ENCODE data around the gene NGB. TPM values are rescaled to one million over a fixed set of nuclear protein-coding genes. Genes with fewer than 3 reads are reported as not detected.

Gene NGB
- total and polyA plus RNA-seq, 7 experiments from 2014 or later = not detected

DNA sequence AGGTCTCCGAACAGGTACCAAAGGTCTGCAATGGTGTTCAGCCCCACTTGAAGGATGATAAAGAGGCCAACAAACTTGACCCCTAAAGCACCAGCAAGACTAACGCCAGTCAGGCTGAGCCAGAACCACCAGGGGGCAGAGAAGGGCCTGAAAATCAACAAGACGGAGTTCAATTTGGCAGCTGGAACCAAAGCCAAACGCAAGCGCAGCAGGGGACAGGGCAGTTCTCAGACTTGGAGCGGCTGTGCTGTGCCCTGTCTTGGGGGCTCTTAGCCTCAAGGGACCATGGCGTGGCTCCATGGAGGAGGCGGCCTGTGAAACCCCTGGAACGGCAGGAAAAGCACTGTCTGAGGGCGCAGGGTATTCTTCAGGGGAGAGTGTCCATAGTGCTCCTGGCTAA is 30.1 kb upstream of the NGB start:
- POLR2A ChIA-PET = no interaction called here
- no peak overlapping the region for H3K27ac Mint-ChIP-seq
- peak in 8 of 9 donors; percentile 23 to 64 (median 40) for DNase-seq

DNA sequence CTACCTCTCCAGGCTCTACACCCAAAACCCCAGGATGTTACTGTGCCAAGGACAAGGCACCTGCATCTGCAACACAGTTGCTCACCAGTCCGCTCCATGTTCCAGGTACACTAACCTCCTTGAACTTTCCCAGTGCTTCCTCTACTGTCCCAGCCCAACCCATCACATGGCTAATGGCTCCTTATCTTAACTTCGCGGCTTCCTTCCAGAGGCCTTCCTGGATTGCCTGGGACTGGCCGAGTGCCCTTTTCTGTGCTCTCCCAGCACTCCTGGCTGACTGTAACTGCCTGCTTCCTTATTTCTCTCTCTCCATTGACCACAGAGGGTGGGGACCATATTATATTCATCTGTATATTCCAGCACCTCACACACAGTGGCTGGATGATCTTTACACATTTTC is 28.8 kb upstream of the NGB start:
- H3K4me1 Mint-ChIP-seq = peaks cover 0 to 15% (median 0%) of the 10 kb centered on the region in 7 donors
- H3K4me3 Mint-ChIP-seq = no peak overlapping the region
- intact Hi-C loops (cut with micrococcal nuclease) = loop anchor here (5.0 to 10.0 kb wide), 4 partner anchors 158 to 1298 kb away; partner anchors contain the start of genes AHSA1 (in 1 of the 2) and VIPAS39 (in 1 of the 2)
- H3K27ac ChIP-seq (ENCODE audit: low read depth, low read length) = no peak overlapping the region
- no peaks in the 10 kb centered on the region for H3K27me3 ChIP-seq (ENCODE audit: control insufficient read depth in 2 of 2, insufficient read depth in 2 of 2, low read length in 2 of 2)
- H3K9me3 ChIP-seq (ENCODE audit: control insufficient read depth in 2 of 3, low read length in 3 of 3) = no peaks in the 10 kb centered on the region
- no peaks in the 10 kb centered on the region for H3K4me1 ChIP-seq (ENCODE audit: control insufficient read depth in 2 of 2, insufficient read depth in 2 of 2, low read length in 2 of 2)
- ChIA-PET CTCF (interaction anchor here (1.5 kb wide), 2 partner anchors 14 to 16 kb away, joined by 3 to 6 read pairs; no protein-coding TSS in a partner anchor), POLR2A (no interaction called here)
- ATAC-seq (no peak), DNase-seq (no peak)
- no peaks in the 10 kb centered on the region for H3K9me3 Mint-ChIP-seq
- no peaks in the 10 kb centered on the region for H3K27me3 Mint-ChIP-seq
- no peak overlapping the region for H3K4me3 ChIP-seq (ENCODE audit: low read length)
- H3K27ac Mint-ChIP-seq = no peak overlapping the region
- H3K36me3 ChIP-seq (ENCODE audit: control insufficient read depth in 2 of 3, insufficient read depth in 3 of 3, low read length in 3 of 3) = no peaks in the 10 kb centered on the region
- H3K36me3 Mint-ChIP-seq = peaks cover 0 to 35% (median 13%) of the 10 kb centered on the region in 5 donors

More for the DNA sequence above, 30.1 kb upstream of the NGB start:
- CTCF ChIA-PET = interaction anchor here (1.6 kb wide), 1 partner anchor 15 kb away, joined by 4 read pairs; no protein-coding TSS in a partner anchor
- no peaks in the 10 kb centered on the region for H3K9me3 Mint-ChIP-seq
- H3K27ac ChIP-seq (ENCODE audit: low read depth, low read length) = no peak overlapping the region
- no peaks in the 10 kb centered on the region for H3K36me3 ChIP-seq (ENCODE audit: control insufficient read depth in 2 of 3, insufficient read depth in 3 of 3, low read length in 3 of 3)
- H3K4me3 Mint-ChIP-seq = no peak overlapping the region
- peaks cover 0 to 15% (median 0%) of the 10 kb centered on the region in 7 donors for H3K4me1 Mint-ChIP-seq
- no peak overlapping the region for H3K4me3 ChIP-seq (ENCODE audit: low read length)
- peak; percentile 62 for ATAC-seq
- H3K36me3 Mint-ChIP-seq = peaks cover 0 to 35% (median 12%) of the 10 kb centered on the region in 5 donors
- no peaks in the 10 kb centered on the region for H3K27me3 ChIP-seq (ENCODE audit: control insufficient read depth in 2 of 2, insufficient read depth in 2 of 2, low read length in 2 of 2)
- intact Hi-C loops (cut with micrococcal nuclease) = loop anchor here (1.0 to 10.0 kb wide), 5 partner anchors 15 to 1296 kb away; partner anchors contain the start of genes AHSA1 (in 1 of the 2) and VIPAS39 (in 1 of the 2)
- no peaks in the 10 kb centered on the region for H3K27me3 Mint-ChIP-seq
- no peaks in the 10 kb centered on the region for H3K9me3 ChIP-seq (ENCODE audit: control insufficient read depth in 2 of 3, low read length in 3 of 3)
- H3K4me1 ChIP-seq (ENCODE audit: control insufficient read depth in 2 of 2, insufficient read depth in 2 of 2, low read length in 2 of 2) = no peaks in the 10 kb centered on the region

DNA sequence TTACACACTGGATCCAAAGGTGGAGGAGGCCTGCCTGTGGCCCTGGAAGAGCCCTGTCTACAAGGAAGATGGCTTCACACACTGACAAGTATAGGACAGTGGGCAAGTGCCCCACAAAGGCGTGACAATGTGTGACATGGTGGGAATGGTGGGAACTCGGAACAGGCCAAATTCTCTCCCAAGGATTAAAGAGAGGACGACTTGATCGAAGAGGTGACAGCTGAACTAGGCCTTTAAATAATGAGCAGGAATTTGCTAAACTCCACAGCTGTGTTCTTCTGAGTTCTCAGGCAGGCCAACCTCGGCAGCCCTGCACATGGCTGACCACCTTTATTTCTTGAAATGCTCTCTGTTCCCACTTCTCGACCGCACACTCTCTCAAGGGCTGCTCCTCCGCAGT is 25.9 kb upstream of the NGB start:
- Histone ChIP-seq H3K9me3 (ENCODE audit: control insufficient read depth in 2 of 3, low read length in 3 of 3) (no peaks in the 10 kb centered on the region), H3K27me3 (ENCODE audit: control insufficient read depth in 2 of 2, insufficient read depth in 2 of 2, low read length in 2 of 2) (no peaks in the 10 kb centered on the region), H3K4me3 (ENCODE audit: low read length) (no peak overlapping the region), H3K4me1 (ENCODE audit: control insufficient read depth in 2 of 2, insufficient read depth in 2 of 2, low read length in 2 of 2) (no peaks in the 10 kb centered on the region), H3K36me3 (ENCODE audit: control insufficient read depth in 2 of 3, insufficient read depth in 3 of 3, low read length in 3 of 3) (no peaks in the 10 kb centered on the region), H3K27ac (ENCODE audit: low read depth, low read length) (no peak overlapping the region)
- ATAC-seq (no peak), DNase-seq (no peak)
- CTCF ChIA-PET = no interaction called here
- Mint-ChIP-seq H3K9me3 (no peaks in the 10 kb centered on the region), H3K36me3 (peaks cover 0 to 31% (median 13%) of the 10 kb centered on the region in 5 donors), H3K27me3 (no peaks in the 10 kb centered on the region), H3K4me1 (peaks cover 0 to 2% (median 0%) of the 10 kb centered on the region in 7 donors), H3K4me3 (no peak overlapping the region), H3K27ac (peak overlapping the region in 1 of 9 donors; percentile 4)
- POLR2A ChIA-PET = no interaction called here
- intact Hi-C loops (cut with micrococcal nuclease) = no loop called here

DNA sequence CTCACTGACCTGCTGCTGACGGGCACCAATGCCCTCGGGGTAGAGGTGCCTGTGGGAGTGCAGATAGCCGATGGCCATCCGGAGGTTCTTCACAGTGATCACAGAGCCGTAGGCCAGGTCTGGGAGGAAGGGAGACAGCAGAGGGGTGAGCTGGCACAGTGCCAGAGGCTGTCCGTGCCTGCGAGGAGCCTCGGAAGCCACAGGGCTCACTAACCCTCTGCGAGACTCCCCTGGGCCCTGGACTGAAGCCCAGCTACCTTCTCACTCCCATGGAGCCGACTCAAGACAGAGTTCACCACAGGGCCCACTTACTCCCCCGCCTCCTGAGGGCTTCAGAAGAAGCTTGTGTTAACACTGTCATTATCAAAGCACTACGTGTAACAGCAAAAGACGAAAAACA is 25.1 kb upstream of the NGB start:
- Mint-ChIP-seq H3K36me3 (peaks cover 0 to 31% (median 13%) of the 10 kb centered on the region in 5 donors), H3K4me1 (peaks cover 0 to 2% (median 0%) of the 10 kb centered on the region in 7 donors), H3K27me3 (no peaks in the 10 kb centered on the region), H3K9me3 (no peaks in the 10 kb centered on the region), H3K27ac (no peak overlapping the region), H3K4me3 (no peak overlapping the region)
- H3K9me3 ChIP-seq (ENCODE audit: control insufficient read depth in 2 of 3, low read length in 3 of 3) = no peaks in the 10 kb centered on the region
- no peak overlapping the region for H3K27ac ChIP-seq (ENCODE audit: low read depth, low read length)
- no peaks in the 10 kb centered on the region for H3K36me3 ChIP-seq (ENCODE audit: control insufficient read depth in 2 of 3, insufficient read depth in 3 of 3, low read length in 3 of 3)
- H3K4me3 ChIP-seq (ENCODE audit: low read length) = no peak overlapping the region
- ATAC-seq (no peak), DNase-seq (no peak)
- CTCF ChIA-PET = no interaction called here
- POLR2A ChIA-PET = interaction anchor here (0.5 kb wide), 1 partner anchor 13 kb away, joined by 3 read pairs; no protein-coding TSS in a partner anchor
- intact Hi-C loops (cut with micrococcal nuclease) = no loop called here
- H3K4me1 ChIP-seq (ENCODE audit: control insufficient read depth in 2 of 2, insufficient read depth in 2 of 2, low read length in 2 of 2) = no peaks in the 10 kb centered on the region
- no peaks in the 10 kb centered on the region for H3K27me3 ChIP-seq (ENCODE audit: control insufficient read depth in 2 of 2, insufficient read depth in 2 of 2, low read length in 2 of 2)

DNA sequence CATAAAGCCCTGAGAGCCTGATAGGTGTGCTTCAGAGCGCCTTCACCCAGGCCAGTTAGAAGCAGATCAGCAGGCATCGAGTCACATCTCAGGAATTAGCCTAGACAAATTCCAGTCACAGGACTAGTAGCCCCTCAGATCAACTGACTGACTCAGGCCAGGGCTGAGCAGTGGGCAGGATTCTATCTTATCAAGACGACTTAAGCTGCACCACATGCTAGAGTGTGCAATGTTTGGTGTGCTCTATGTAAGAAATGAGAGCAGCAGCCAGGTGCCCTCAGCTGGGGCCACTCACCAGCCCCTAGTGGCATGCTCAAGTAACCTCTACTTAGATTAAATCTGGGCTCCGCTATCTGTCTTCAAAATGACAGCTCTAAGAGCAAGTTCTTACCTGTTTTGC is 19.7 kb upstream of the NGB start:
- peaks cover 0 to 31% (median 15%) of the 10 kb centered on the region in 5 donors for H3K36me3 Mint-ChIP-seq
- Histone ChIP-seq H3K36me3 (ENCODE audit: control insufficient read depth in 2 of 3, insufficient read depth in 3 of 3, low read length in 3 of 3) (no peaks in the 10 kb centered on the region), H3K27ac (ENCODE audit: low read depth, low read length) (no peak overlapping the region), H3K9me3 (ENCODE audit: control insufficient read depth in 2 of 3, low read length in 3 of 3) (no peaks in the 10 kb centered on the region), H3K27me3 (ENCODE audit: control insufficient read depth in 2 of 2, insufficient read depth in 2 of 2, low read length in 2 of 2) (no peaks in the 10 kb centered on the region), H3K4me3 (ENCODE audit: low read length) (no peak overlapping the region), H3K4me1 (ENCODE audit: control insufficient read depth in 2 of 2, insufficient read depth in 2 of 2, low read length in 2 of 2) (no peaks in the 10 kb centered on the region)
- intact Hi-C loops (cut with micrococcal nuclease) = no loop called here
- no peak for DNase-seq
- H3K4me1 Mint-ChIP-seq = peaks cover 0 to 2% (median 0%) of the 10 kb centered on the region in 7 donors
- ATAC-seq = no peak
- H3K27ac Mint-ChIP-seq = peak overlapping the region in 1 of 9 donors; percentile 33
- H3K4me3 Mint-ChIP-seq = no peak overlapping the region
- no peaks in the 10 kb centered on the region for H3K9me3 Mint-ChIP-seq
- POLR2A ChIA-PET = interaction anchor here (0.5 kb wide), 1 partner anchor 128 kb away, joined by 3 read pairs; no protein-coding TSS in a partner anchor
- CTCF ChIA-PET = no interaction called here
- H3K27me3 Mint-ChIP-seq = no peaks in the 10 kb centered on the region

DNA sequence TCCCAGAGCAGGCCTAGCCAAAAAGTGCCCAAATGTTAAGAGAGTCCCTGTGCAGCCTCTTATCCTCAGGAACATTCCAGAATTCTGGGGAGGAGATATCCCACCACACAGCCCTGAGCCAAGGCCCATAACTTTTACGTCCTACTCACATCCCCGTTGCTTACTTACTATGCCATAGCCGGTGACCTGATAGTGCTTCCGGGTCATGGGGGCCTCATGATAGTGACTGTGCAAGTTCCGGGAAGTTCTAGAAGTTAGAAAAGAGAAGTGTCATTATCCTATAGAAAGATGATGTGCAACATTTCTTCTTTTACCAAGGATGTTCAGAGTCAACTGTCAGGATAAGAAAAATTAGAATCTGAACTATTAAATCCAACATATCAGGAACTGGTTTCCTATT is 15.6 kb upstream of the NGB start:
- H3K4me1 Mint-ChIP-seq = peaks cover 0 to 2% (median 0%) of the 10 kb centered on the region in 7 donors
- Histone ChIP-seq H3K4me1 (ENCODE audit: control insufficient read depth in 2 of 2, insufficient read depth in 2 of 2, low read length in 2 of 2) (no peaks in the 10 kb centered on the region), H3K4me3 (ENCODE audit: low read length) (no peak overlapping the region), H3K36me3 (ENCODE audit: control insufficient read depth in 2 of 3, insufficient read depth in 3 of 3, low read length in 3 of 3) (peaks cover 0 to 10% (median 0%) of the 10 kb centered on the region in 3 experiments), H3K9me3 (ENCODE audit: control insufficient read depth in 2 of 3, low read length in 3 of 3) (no peaks in the 10 kb centered on the region), H3K27me3 (ENCODE audit: control insufficient read depth in 2 of 2, insufficient read depth in 2 of 2, low read length in 2 of 2) (no peaks in the 10 kb centered on the region), H3K27ac (ENCODE audit: low read depth, low read length) (no peak overlapping the region)
- peaks cover 0 to 43% (median 30%) of the 10 kb centered on the region in 5 donors for H3K36me3 Mint-ChIP-seq
- H3K27ac Mint-ChIP-seq = no peak overlapping the region
- intact Hi-C loops (cut with micrococcal nuclease) = no loop called here
- no peak for ATAC-seq
- no peak for DNase-seq
- no peaks in the 10 kb centered on the region for H3K27me3 Mint-ChIP-seq
- H3K9me3 Mint-ChIP-seq = no peaks in the 10 kb centered on the region
- no peak overlapping the region for H3K4me3 Mint-ChIP-seq
- CTCF ChIA-PET = no interaction called here
- POLR2A ChIA-PET = no interaction called here

DNA sequence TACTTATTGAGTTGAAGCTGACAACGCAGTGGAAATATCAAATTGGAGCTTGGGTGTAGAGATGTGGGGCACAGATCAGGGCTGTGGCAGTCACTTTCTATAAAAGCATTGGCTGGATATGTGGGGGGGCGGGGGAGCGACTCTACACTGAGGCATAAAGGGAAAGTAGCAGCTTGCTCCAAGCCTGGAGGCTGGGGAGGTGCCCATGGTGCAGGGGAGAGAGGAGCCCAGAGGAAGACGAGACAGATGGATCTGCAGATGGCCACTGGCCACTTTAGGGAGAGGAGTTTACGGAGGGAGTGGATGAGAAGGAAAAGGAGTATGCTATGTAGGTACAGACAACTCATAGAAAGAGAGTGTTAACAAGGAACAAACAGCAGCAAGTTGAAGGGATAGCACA is 13.5 kb upstream of the NGB start:
- Histone ChIP-seq H3K27ac (ENCODE audit: low read depth, low read length) (no peak overlapping the region), H3K36me3 (ENCODE audit: control insufficient read depth in 2 of 3, insufficient read depth in 3 of 3, low read length in 3 of 3) (peaks cover 0 to 10% (median 0%) of the 10 kb centered on the region in 3 experiments), H3K4me1 (ENCODE audit: control insufficient read depth in 2 of 2, insufficient read depth in 2 of 2, low read length in 2 of 2) (no peaks in the 10 kb centered on the region), H3K4me3 (ENCODE audit: low read length) (no peak overlapping the region), H3K9me3 (ENCODE audit: control insufficient read depth in 2 of 3, low read length in 3 of 3) (no peaks in the 10 kb centered on the region), H3K27me3 (ENCODE audit: control insufficient read depth in 2 of 2, insufficient read depth in 2 of 2, low read length in 2 of 2) (no peaks in the 10 kb centered on the region)
- DNase-seq (no peak), ATAC-seq (no peak)
- ChIA-PET POLR2A (no interaction called here), CTCF (no interaction called here)
- H3K4me1 Mint-ChIP-seq = peaks cover 0 to 2% (median 0%) of the 10 kb centered on the region in 7 donors
- no peak overlapping the region for H3K27ac Mint-ChIP-seq
- no peak overlapping the region for H3K4me3 Mint-ChIP-seq
- intact Hi-C loops (cut with micrococcal nuclease) = no loop called here
- no peaks in the 10 kb centered on the region for H3K27me3 Mint-ChIP-seq
- H3K9me3 Mint-ChIP-seq = no peaks in the 10 kb centered on the region
- H3K36me3 Mint-ChIP-seq = peaks cover 0 to 52% (median 31%) of the 10 kb centered on the region in 5 donors

Measured in naive thymus-derived CD4-positive, alpha-beta T cell (primary cell).